ENCODE results near the gene MTHFD2L. TPM values are rescaled to one million over a fixed set of nuclear protein-coding genes. Genes with fewer than 3 reads are reported as not detected.

MTHFD2L gene
- total RNA-seq, 1 experiment from 2014 or later: 11.6 TPM

GRCh38 chr4:74317616-74318246 lies 159.8 kb downstream of the MTHFD2L start:
- no peak overlapping the region for H4K91ac ChIP-seq (ENCODE audit: insufficient read length, low read depth, low read length)
- no peak overlapping the region for H2BK5ac ChIP-seq (ENCODE audit: insufficient read length, low read length)
- no peak for DNase-seq
- no peak overlapping the region for H3T11ph ChIP-seq (ENCODE audit: low read length)
- no peak overlapping the region for H4K5ac ChIP-seq (ENCODE audit: insufficient read length, low read depth, low read length)
- Mint-ChIP-seq H3K36me3 (ENCODE audit: insufficient read depth in 1 of 3, low read depth in 3 of 3) (no peaks in the 10 kb centered on the region), H3K27me3 (ENCODE audit: low read depth) (no peaks in the 10 kb centered on the region), H3K9me3 (no peaks in the 10 kb centered on the region; a peak in 1 of 5 replicates), H3K27ac (no peak overlapping the region), H3K4me1 (peaks cover 9 to 13% of the 10 kb centered on the region in 2 experiments), H3K4me3 (no peak overlapping the region)
- no CpG with 5 or more reads among the region's 3 CpGs for WGBS (ENCODE audit: extremely low coverage, insufficient read length, low lambda C conversion rate)
- H2BK120ac ChIP-seq (ENCODE audit: low read depth, low read length, poor library complexity, severe bottlenecking): no peak overlapping the region
- H4K8ac ChIP-seq (replicated peaks; ENCODE audit: insufficient read length, low read depth, low read length): no peak overlapping the region
- H3K18ac ChIP-seq (ENCODE audit: insufficient read length, low read depth, low read length): no peak overlapping the region
- H3K4ac ChIP-seq (ENCODE audit: low read depth, low read length): no peak overlapping the region
- H3K4me2 ChIP-seq (ENCODE audit: insufficient read depth, insufficient read length, low read length): no peak overlapping the region
- H3K56ac ChIP-seq (ENCODE audit: insufficient read length, low read depth, low read length): no peak overlapping the region
- no peak overlapping the region for H2BK12ac ChIP-seq (ENCODE audit: insufficient read length, low read depth, low read length)
- no peak overlapping the region for H2AK5ac ChIP-seq (ENCODE audit: insufficient read length, low read length)
- no peaks in the 10 kb centered on the region for H3K9me3 ChIP-seq (ENCODE audit: control insufficient read depth, low read depth, low read length)
- H3K27ac ChIP-seq (ENCODE audit: insufficient read length, low read depth, low read length): no peak overlapping the region
- no peak overlapping the region for H2AFZ ChIP-seq (ENCODE audit: low read length)
- H3K79me2 ChIP-seq (ENCODE audit: insufficient read depth, low read length): no peaks in the 10 kb centered on the region
- H3K79me1 ChIP-seq (ENCODE audit: insufficient read depth, low read depth, low read length, poor library complexity, severe bottlenecking): no peaks in the 10 kb centered on the region
- H3K14ac ChIP-seq (ENCODE audit: insufficient read depth, low read length): no peak overlapping the region
- no peak for TF ChIP-seq CTCF (conservative IDR thresholded peaks at IDR 0.05)
- H2BK20ac ChIP-seq (ENCODE audit: low read depth, low read length, poor library complexity, severe bottlenecking): no peak overlapping the region
- no peak overlapping the region for H3K23ac ChIP-seq (ENCODE audit: insufficient read length, low read depth, low read length)
- H3K9ac ChIP-seq (ENCODE audit: extremely low read depth, insufficient read length, low read length): no peak overlapping the region
- no peak overlapping the region for H2BK15ac ChIP-seq (ENCODE audit: low read depth, low read length)
- peaks cover 3% of the 10 kb centered on the region; the same call in 1 of the 2 replicates for H3K4me1 ChIP-seq (ENCODE audit: insufficient read depth, low read length)
- no peaks in the 10 kb centered on the region for H3K23me2 ChIP-seq (ENCODE audit: insufficient read length, low read depth, low read length, poor library complexity, severe bottlenecking)
- no peaks in the 10 kb centered on the region for H3K27me3 ChIP-seq (ENCODE audit: insufficient read depth, low read length)
- no peaks in the 10 kb centered on the region for H4K20me1 ChIP-seq (ENCODE audit: control insufficient read depth, insufficient read depth, insufficient read length)

Measured in H9 (cell line).